HG03442 (cell line): ENCODE measurements around the gene METAP1D.
"Not testable (repeated sequence)": the region's sequence is repeated elsewhere in the genome, so short reads cannot be mapped to it uniquely, and the experiment has no call there.

Experiments used
- ATAC-seq: cut with Tn5 transposase; IDR thresholded peaks from one replicate; pipeline ENCODE4 v1.9.1; 2021; ENCODE audit warnings: mild to moderate bottlenecking, moderate library complexity; ENCODE audit not compliant: unreplicated experiment

Gene METAP1D

GRCh38 chr2:171999604-172000469, at the start of gene METAP1D:
METAP1D (plus strand) TSS chr2:171999953; CDS start chr2:171999970, 17 bp downstream.
- peak; percentile 97 for ATAC-seq

- ATAC-seq: no peak
Observed at GRCh38 chr2:171952276-171952675, 47.5 kb upstream of the METAP1D start.

GRCh38 chr2:171952748-171953147, 47.0 kb upstream of the METAP1D start:
- ATAC-seq: no peak

GRCh38 chr2:171956135-171956825, 43.5 kb upstream of the METAP1D start:
- ATAC-seq: no peak

GRCh38 chr2:171957061-171957460, 42.7 kb upstream of the METAP1D start:
- ATAC-seq: no peak

GRCh38 chr2:171958475-171958874, 41.3 kb upstream of the METAP1D start:
- ATAC-seq: no peak

- ATAC-seq: no peak
Observed at GRCh38 chr2:171959998-171960397, 39.8 kb upstream of the METAP1D start.

GRCh38 chr2:171960570-171960969, 39.2 kb upstream of the METAP1D start:
- no peak for ATAC-seq

GRCh38 chr2:171963198-171963597, 36.6 kb upstream of the METAP1D start:
- ATAC-seq: no peak

- ATAC-seq: no peak
Observed at GRCh38 chr2:171964308-171964707, 35.4 kb upstream of the METAP1D start.

GRCh38 chr2:171965238-171965637, 34.5 kb upstream of the METAP1D start:
- ATAC-seq: no peak

GRCh38 chr2:171965661-171966060, 34.1 kb upstream of the METAP1D start:
- no peak for ATAC-seq

GRCh38 chr2:171966235-171966634, 33.5 kb upstream of the METAP1D start:
- no peak for ATAC-seq

- no peak for ATAC-seq
Observed at GRCh38 chr2:171966688-171967087, 33.1 kb upstream of the METAP1D start.

GRCh38 chr2:171968509-171968908, 31.2 kb upstream of the METAP1D start:
- no peak for ATAC-seq

GRCh38 chr2:171972329-171972982, 27.3 kb upstream of the METAP1D start:
- ATAC-seq: no peak

- no peak for ATAC-seq
Observed at GRCh38 chr2:171979103-171979502, 20.6 kb upstream of the METAP1D start.

GRCh38 chr2:171983924-171984323, 15.8 kb upstream of the METAP1D start:
- not testable (repeated sequence) for ATAC-seq

GRCh38 chr2:171985076-171985475, 14.7 kb upstream of the METAP1D start:
- no peak for ATAC-seq

GRCh38 chr2:171986778-171987177, 13.0 kb upstream of the METAP1D start:
- no peak for ATAC-seq

GRCh38 chr2:171991027-171991426, 8.7 kb upstream of the METAP1D start:
- no peak for ATAC-seq

- no peak for ATAC-seq
Observed at GRCh38 chr2:171995586-171995985, 4.2 kb upstream of the METAP1D start.
